Caco-2 (cell line): ENCODE results near the gene TDRD12. TPM values are rescaled to one million over a fixed set of nuclear protein-coding genes. Genes with fewer than 3 reads are reported as not detected.
"Not testable (repeated sequence)": the region's sequence is repeated elsewhere in the genome, so short reads cannot be mapped to it uniquely, and the experiment has no call there.

ENCODE experiments used
- BruUV-seq: library from RNA; stranded (reverse); fragments of 400-500 nt; replicated peaks from 2 replicates; lab custom pipeline; 2021; lab: Mats Ljungman, UMichigan
- CTCF ChIA-PET: fragments of 300-600 bp; sonication (Branson Sonifier 250); formaldehyde crosslinking; loops from one replicate; lab custom pipeline; 2022; ENCODE audit warnings: antibody characterized with exemption; lab: Charles Lee
- POLR2A ChIA-PET: fragments of 300-600 bp; sonication (Branson Sonifier 250); formaldehyde crosslinking; loops from one replicate; lab custom pipeline; 2022; ENCODE audit warnings: antibody characterized with exemption; lab: Charles Lee
- DNase-seq, 2 experiments: peaks; one replicate each; pipeline versions ENCODE4 v3.0.0 to v3.0.0-alpha.2; 2020 to 2022
- H3K27me3 ChIP-seq: replicated peaks from 2 replicates; pipeline ENCODE4 v1.6.0; 2011; ENCODE audit warnings: low read length; ENCODE audit not compliant: control insufficient read depth, insufficient read depth
- H3K36me3 ChIP-seq: 2 replicates; pipeline ENCODE4 v1.5.1; 2011; ENCODE audit warnings: low read length; ENCODE audit not compliant: control insufficient read depth, insufficient read depth
- H3K4me1 ChIP-seq: fragments of 250-450 bp; sonication (Bioruptor Pico); 2 replicates; pipeline ENCODE4 v1.5.1; 2020; ENCODE audit warnings: mild to moderate bottlenecking
- H3K4me3 ChIP-seq: 2 replicates; pipeline ENCODE4 v1.5.1; 2011; ENCODE audit warnings: low read depth, mild to moderate bottlenecking, control low read depth, low read length
- H3K9me3 ChIP-seq: fragments of 250-450 bp; sonication (Bioruptor Pico); 2 replicates; pipeline ENCODE4 v1.5.1; 2020; ENCODE audit warnings: mild to moderate bottlenecking, moderate library complexity
- H3K27ac Mint-ChIP-seq: one replicate; pipeline ENCODE4 v1.8.0; 2022; ENCODE audit warnings: mixed read lengths; ENCODE audit not compliant: unreplicated experiment
- H3K27me3 Mint-ChIP-seq: one replicate; pipeline ENCODE4 v1.8.0; 2022; ENCODE audit warnings: mixed read lengths; ENCODE audit not compliant: insufficient read depth, unreplicated experiment
- H3K36me3 Mint-ChIP-seq: one replicate; pipeline ENCODE4 v1.8.0; 2022; ENCODE audit warnings: mild to moderate bottlenecking, mixed read lengths; ENCODE audit not compliant: insufficient read depth, unreplicated experiment
- H3K4me1 Mint-ChIP-seq: one replicate; pipeline ENCODE4 v1.8.0; 2022; ENCODE audit warnings: low read depth, mixed read lengths; ENCODE audit not compliant: unreplicated experiment
- H3K4me3 Mint-ChIP-seq: one replicate; pipeline ENCODE4 v1.8.0; 2022; ENCODE audit warnings: mild to moderate bottlenecking, moderate library complexity, mixed read lengths; ENCODE audit not compliant: unreplicated experiment
- H3K9me3 Mint-ChIP-seq: one replicate; pipeline ENCODE4 v1.8.0; 2022; ENCODE audit warnings: mixed read lengths; ENCODE audit not compliant: unreplicated experiment
- intact Hi-C: fragments of 100-400 bp; cut with micrococcal nuclease; formaldehyde crosslinking; loops from one replicate; pipeline ENCODE4 v1.10.0; 2022; ENCODE audit not compliant: unreplicated experiment
- total RNA-seq: library from RNA; stranded (reverse); gene quantifications from 2 replicates; pipeline ENCODE4 v1.2.3, GENCODE V29; 2022
- TF ChIP-seq, protein P1 (sequence below), 2 experiments: fragments of 200-600 bp in 1 of 2; IDR thresholded peaks; 1 replicate in 1 of 2; 2 replicates in 1 of 2; pipeline versions ENCODE4 v1.5.1 to v1.8.0; 2011 to 2022; ENCODE audit warnings: antibody characterized with exemption in 1 of 2, control low read depth in 1 of 2, inconsistent platforms in 1 of 2, low read depth in 1 of 2, low read length in 1 of 2, mild to moderate bottlenecking in 1 of 2, moderate library complexity in 1 of 2; ENCODE audit not compliant: insufficient read depth in 1 of 2, severe bottlenecking in 1 of 2, unreplicated experiment in 1 of 2

The TDRD12 gene
- total RNA-seq, 1 experiment from 2014 or later: 0.11 TPM

DNA sequence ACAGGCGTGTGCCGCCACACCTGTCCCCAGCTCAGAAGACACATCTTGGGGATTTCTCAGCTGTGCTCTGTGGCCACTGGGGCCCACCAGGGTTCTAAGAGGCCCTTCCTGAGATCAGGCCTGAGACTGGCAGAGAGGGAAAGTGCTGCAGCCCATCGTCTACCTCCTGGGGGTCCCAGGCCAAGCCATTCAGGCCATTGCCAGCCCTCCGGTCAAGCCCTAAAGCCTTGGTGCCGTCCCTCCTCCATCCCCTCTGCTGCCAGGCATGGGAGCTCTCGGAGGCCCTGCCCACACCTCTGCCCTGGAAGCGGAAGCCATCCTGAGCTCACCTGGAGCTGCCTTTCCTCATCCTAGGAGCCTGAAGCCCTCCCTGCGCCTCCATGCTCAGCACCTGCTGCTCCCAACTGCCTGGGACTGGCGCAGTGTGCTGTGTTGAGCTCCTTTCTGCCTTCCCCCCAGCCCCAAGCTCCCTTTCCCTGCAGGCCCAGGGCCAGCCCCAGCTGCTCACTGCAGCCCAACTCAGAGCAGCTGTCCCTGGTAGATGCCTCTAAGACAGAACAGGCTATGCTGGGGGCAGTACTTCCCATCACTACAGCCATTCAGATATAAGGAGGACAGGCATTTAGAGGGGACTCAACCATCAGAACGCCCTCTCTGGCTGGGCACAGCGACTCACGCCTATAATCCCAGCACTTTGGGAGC, 147.1 kb downstream of the TDRD12 start:
- Mint-ChIP-seq H3K4me1 (peaks cover 11% of the 10 kb centered on the region), H3K36me3 (no peaks in the 10 kb centered on the region), H3K27ac (no peak overlapping the region), H3K27me3 (no peaks in the 10 kb centered on the region), H3K9me3 (no peaks in the 10 kb centered on the region), H3K4me3 (no peak overlapping the region)
- no TSS peak for BruUV-seq
- Histone ChIP-seq H3K4me3 (no peak overlapping the region), H3K9me3 (no peaks in the 10 kb centered on the region), H3K4me1 (peaks cover 20% of the 10 kb centered on the region), H3K27me3 (no peaks in the 10 kb centered on the region), H3K36me3 (no peaks in the 10 kb centered on the region)
- DNase-seq: no peak
- intact Hi-C loops: no loop called here
- TF ChIP-seq, protein P1, sequence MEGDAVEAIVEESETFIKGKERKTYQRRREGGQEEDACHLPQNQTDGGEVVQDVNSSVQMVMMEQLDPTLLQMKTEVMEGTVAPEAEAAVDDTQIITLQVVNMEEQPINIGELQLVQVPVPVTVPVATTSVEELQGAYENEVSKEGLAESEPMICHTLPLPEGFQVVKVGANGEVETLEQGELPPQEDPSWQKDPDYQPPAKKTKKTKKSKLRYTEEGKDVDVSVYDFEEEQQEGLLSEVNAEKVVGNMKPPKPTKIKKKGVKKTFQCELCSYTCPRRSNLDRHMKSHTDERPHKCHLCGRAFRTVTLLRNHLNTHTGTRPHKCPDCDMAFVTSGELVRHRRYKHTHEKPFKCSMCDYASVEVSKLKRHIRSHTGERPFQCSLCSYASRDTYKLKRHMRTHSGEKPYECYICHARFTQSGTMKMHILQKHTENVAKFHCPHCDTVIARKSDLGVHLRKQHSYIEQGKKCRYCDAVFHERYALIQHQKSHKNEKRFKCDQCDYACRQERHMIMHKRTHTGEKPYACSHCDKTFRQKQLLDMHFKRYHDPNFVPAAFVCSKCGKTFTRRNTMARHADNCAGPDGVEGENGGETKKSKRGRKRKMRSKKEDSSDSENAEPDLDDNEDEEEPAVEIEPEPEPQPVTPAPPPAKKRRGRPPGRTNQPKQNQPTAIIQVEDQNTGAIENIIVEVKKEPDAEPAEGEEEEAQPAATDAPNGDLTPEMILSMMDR (IDR thresholded peaks at IDR 0.05; ENCODE audit: insufficient read depth in 1 of 2, low read depth in 1 of 2, low read length in 1 of 2, severe bottlenecking in 1 of 2, unreplicated experiment in 1 of 2): no peak
- CTCF ChIA-PET: no interaction called here
- POLR2A ChIA-PET: interaction anchor here (0.5 kb wide), 1 partner anchor 237 kb away, joined by 3 read pairs; no protein-coding TSS in a partner anchor

DNA sequence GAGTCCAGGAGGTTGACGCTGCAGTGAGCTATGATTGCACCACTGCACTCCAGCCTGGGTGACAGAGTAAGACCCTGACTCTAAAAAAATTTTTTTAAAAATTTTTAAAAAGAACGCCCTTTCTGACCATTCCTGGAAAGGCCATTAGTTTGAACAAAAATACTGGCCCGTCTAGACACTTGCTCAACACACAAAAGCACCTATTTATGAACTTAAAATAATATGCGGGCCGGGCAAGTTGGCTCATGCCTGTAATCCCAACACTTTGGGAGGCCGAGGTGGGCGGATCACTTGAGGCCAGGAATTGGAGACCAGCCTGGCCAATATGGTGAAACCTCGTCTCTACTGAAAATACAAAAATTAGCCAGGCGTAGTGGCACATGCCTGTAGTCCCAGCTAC, 147.9 kb downstream of the TDRD12 start:
- DNase-seq, BruUV-seq, intact Hi-C loops, H3K9me3 ChIP-seq, H3K27me3 Mint-ChIP-seq, H3K4me3 ChIP-seq, CTCF ChIA-PET, H3K36me3 ChIP-seq, H3K4me3 Mint-ChIP-seq, H3K9me3 Mint-ChIP-seq, H3K27ac Mint-ChIP-seq, H3K27me3 ChIP-seq, H3K36me3 Mint-ChIP-seq: not testable (repeated sequence)
- POLR2A ChIA-PET: interaction anchor here (0.5 kb wide), 1 partner anchor 237 kb away, joined by 3 read pairs; no protein-coding TSS in a partner anchor
- H3K4me1 ChIP-seq: peaks cover 20% of the 10 kb centered on the region
- peaks cover 11% of the 10 kb centered on the region for H3K4me1 Mint-ChIP-seq

DNA sequence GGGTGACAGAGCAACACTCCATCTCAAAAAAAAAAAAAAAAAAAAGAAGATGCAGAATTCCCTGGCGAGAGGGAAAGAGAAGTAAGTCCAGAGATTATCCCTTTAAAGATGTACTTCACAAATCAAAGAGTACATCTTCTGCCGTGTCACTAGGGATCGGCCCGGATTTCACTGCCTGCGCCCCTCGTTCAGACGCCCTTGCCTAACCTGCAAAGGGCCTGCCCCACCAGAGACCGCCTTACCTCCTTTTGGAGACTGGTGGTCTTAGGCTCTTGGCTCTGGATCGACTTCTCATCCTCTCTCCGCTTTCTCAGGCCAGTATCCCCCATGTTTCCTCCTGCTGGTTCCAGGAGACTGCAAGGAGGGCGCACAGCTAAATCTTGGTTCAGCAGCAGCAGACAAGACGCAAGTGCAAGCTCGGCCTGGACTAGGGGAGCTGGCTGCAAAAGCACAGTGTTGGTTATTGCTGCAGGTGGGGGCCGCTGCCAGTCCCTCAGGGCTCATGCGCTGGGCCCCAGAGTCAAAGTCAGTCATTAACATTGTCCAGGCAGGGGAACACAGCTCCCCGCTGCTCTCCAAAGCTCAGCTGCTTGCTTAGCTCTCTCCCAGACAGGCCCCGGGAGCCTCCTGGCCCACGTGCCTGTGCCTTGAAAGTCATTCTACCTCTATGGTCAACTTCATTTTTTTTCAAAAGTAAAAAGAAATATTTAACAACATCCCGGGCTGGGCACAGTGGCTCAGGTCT, 148.8 kb downstream of the TDRD12 start:
- BruUV-seq: no TSS peak
- Mint-ChIP-seq H3K36me3 (no peaks in the 10 kb centered on the region), H3K27me3 (no peaks in the 10 kb centered on the region), H3K4me3 (no peak overlapping the region), H3K4me1 (peaks cover 11% of the 10 kb centered on the region), H3K9me3 (no peaks in the 10 kb centered on the region), H3K27ac (no peak overlapping the region)
- Histone ChIP-seq H3K4me3 (no peak overlapping the region), H3K27me3 (no peaks in the 10 kb centered on the region), H3K9me3 (no peaks in the 10 kb centered on the region), H3K36me3 (no peaks in the 10 kb centered on the region), H3K4me1 (peaks cover 20% of the 10 kb centered on the region)
- ChIA-PET CTCF (no interaction called here), POLR2A (no interaction called here)
- intact Hi-C loops: no loop called here
- TF ChIP-seq, protein P1 (IDR thresholded peaks at IDR 0.05; ENCODE audit: insufficient read depth in 1 of 2, low read depth in 1 of 2, low read length in 1 of 2, severe bottlenecking in 1 of 2, unreplicated experiment in 1 of 2): no peak
- DNase-seq: no peak
